ENCODE results near the gene ATXN7. TPM values are rescaled to one million over a fixed set of nuclear protein-coding genes. Genes with fewer than 3 reads are reported as not detected.

The ATXN7 gene, protein sequence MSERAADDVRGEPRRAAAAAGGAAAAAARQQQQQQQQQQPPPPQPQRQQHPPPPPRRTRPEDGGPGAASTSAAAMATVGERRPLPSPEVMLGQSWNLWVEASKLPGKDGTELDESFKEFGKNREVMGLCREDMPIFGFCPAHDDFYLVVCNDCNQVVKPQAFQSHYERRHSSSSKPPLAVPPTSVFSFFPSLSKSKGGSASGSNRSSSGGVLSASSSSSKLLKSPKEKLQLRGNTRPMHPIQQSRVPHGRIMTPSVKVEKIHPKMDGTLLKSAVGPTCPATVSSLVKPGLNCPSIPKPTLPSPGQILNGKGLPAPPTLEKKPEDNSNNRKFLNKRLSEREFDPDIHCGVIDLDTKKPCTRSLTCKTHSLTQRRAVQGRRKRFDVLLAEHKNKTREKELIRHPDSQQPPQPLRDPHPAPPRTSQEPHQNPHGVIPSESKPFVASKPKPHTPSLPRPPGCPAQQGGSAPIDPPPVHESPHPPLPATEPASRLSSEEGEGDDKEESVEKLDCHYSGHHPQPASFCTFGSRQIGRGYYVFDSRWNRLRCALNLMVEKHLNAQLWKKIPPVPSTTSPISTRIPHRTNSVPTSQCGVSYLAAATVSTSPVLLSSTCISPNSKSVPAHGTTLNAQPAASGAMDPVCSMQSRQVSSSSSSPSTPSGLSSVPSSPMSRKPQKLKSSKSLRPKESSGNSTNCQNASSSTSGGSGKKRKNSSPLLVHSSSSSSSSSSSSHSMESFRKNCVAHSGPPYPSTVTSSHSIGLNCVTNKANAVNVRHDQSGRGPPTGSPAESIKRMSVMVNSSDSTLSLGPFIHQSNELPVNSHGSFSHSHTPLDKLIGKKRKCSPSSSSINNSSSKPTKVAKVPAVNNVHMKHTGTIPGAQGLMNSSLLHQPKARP
- total RNA-seq, result 10 to 100 TPM; 21.0 to 23.2 TPM

DNA sequence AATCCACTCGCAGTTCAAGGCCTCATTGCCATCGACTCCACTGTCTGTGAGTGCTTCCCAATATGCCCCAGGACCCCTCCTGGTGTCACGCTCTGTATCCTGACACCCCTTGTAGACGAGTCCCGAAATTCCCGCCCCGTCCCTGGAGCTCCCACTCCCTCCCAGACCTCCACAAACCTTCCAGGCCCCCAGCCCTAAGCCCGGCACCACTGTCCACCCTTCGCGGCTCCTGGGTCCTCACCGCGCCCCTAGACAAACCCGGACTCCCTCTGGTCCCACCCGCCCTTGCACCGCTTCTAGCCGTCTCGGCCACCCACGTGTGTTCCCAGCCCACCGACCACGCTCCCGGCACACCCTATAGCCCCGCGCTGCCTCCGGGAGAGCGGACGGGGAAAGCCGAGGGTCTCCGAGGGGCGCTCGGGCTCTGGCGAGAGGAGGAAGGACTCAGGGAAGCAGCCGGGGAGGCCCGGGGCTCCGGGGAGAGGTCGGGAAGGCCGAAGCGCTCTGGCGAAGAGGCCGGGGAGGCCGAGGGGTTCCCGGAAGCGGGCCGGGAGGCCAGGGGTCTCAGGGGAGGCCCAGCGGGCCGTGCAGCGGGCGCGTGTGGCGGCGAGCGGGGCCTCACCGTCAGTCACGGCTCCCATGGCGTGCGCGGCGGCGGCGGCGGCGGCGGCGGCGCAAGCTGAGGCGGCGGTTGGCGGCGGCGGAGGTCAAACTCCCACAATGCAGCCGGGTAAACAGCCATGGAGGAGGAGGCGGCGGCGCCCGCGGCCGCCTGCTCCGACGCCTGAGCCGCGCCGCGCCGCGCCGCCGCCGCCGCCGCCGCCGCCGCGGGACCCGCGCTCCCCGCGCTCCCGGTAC, at the start of gene ATXN7, which contains the start of gene THOC7:
TSS of gene ATXN7 (plus strand) at position 718 of the 858 bp plus-strand sequence. CDS start 48,732 bp downstream, outside the sequence.
TSS of gene THOC7 (minus strand) at position 656 of the 858 bp plus-strand sequence. CDS start at position 641, 15 bp downstream.
- CTCF ChIA-PET, result interaction anchor here (0.6 to 1.5 kb wide), 2 partner anchors 47 to 99 kb away, joined by 4 to 5 read pairs; no protein-coding TSS in a partner anchor
- POLR2A ChIA-PET, result interaction anchor here (0.6 to 1.4 kb wide), 2 partner anchors 48 to 603 kb away, joined by 3 to 4 read pairs; partner anchors contain the start of gene SCAANT1

DNA sequence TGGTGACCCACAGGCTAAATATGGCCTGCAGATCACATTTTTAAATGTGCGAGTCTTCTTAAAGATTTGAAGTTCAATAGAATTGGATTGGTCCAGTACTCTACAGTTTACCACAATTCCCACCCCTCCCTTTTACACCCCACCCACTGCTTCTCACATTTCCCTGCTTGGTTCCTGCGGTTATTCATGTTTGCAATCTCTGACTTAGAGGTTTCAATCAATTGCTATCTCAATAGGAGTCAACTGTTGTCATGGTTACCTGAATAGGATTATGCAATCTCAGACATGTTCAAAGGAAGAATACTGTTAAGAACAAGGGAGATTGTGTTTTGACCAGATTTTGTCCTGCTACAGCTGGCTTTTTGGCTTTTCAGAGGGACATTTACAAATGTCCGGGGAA, 49.4 kb upstream of the ATXN7 start:
- POLR2A ChIA-PET, result no interaction called here
- CTCF ChIA-PET, result no interaction called here

DNA sequence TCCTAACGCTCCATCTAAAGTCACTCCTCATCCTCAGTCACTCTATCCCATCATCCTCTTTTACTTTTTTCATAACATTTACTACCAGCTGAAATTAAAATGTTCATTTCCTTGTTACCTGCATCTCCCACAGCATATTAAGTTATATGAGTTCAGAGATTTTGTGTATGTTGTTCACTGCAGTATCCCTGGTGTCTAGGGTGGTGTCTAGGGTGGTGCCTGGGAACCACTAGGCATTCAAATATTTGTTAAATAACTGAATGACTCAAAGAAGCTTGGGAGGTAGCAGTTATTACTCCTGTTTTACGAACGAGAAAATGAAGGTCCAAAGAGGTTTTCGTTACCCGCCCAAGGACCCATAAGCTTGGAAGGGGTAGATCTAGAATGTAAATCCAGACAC, 46.4 kb upstream of the ATXN7 start:
- ChIA-PET POLR2A (no interaction called here), CTCF (interaction anchor here (0.7 to 0.8 kb wide), 2 partner anchors 15 to 467 kb away, joined by 3 read pairs; no protein-coding TSS in a partner anchor)

DNA sequence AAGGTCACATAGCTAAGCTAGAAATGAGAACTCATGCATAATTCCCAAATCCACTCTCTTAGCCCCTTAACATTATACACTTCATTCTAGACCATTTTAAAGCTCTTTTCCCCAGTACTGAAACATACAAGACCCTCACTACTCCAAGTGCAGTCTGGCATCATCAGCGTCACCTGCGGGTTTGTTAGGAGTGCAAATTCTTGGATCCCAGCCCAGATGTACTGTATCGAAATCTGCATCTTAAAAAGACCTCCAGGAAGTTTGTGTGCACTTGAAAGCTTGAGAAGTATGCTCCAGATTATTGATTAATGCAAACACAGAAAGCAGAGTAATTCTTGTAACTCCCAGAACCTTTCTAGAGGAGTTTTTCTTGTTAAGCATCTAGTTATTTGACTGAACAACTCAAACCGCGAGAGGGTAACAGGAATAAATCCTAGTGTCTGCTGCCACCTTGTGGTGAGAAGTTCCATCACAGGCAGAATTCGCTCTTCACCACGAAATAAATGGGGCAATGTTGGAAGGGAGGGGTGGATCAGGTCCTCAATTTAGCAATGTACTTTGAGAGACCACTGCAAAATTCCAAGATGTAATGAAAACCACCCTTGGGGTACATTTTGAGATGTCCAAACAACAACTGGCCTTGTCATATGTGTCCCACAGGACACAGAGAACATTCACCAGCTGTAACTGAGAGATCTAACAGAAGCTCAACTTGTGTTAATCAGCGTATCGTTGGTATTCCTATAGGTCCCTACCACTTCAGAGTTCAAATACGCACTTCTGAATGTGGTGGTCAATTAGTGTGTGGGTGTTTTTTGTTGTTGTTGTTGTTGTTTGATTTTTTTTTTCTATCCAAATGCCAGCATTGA, 45.2 kb upstream of the ATXN7 start:
- POLR2A ChIA-PET, result no interaction called here
- CTCF ChIA-PET, result interaction anchor here (0.6 to 1.5 kb wide), 5 partner anchors 14 to 468 kb away, joined by 3 to 4 read pairs (median 3); no protein-coding TSS in a partner anchor

DNA sequence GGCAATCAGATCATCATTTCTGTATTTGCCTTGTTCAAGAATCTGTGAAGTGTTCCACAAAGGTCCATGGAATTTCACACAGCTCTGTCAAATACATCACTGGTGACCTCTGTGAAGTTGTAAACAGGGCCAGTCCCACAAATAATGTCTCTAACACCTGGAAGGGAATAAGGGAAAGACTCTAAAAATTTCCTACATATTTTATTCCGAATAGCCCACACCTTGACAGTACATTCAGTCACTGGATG, 44.6 kb upstream of the ATXN7 start, which contains the start of gene C3orf49:
TSS of gene C3orf49 (plus strand) at position 149 of the 248 bp plus-strand sequence. CDS start 173 bp downstream, outside the sequence.
- CTCF ChIA-PET, result interaction anchor here (0.8 to 1.5 kb wide), 3 partner anchors 14 to 462 kb away, joined by 3 to 4 read pairs (median 4); no protein-coding TSS in a partner anchor
- POLR2A ChIA-PET, result no interaction called here

DNA sequence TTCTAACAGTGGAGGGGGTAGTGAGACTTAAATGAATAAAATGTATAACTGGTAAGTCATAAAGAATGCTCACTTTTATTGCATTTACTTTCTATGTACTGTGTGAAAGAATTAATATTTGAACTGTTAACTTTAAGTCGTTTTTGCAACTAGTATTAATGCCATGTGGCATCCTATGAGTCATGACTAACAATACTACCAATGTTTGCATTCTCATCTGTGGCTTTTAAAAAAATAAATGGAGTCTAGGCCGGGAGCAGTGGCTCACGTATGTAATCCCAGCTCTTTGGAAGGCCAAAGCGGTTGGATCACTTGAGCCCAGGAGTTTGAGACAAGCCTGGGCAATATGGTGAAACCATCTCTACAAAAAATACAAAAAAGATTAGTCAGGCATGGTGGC, 39.4 kb upstream of the ATXN7 start:
- POLR2A ChIA-PET, result no interaction called here
- CTCF ChIA-PET, result no interaction called here

DNA sequence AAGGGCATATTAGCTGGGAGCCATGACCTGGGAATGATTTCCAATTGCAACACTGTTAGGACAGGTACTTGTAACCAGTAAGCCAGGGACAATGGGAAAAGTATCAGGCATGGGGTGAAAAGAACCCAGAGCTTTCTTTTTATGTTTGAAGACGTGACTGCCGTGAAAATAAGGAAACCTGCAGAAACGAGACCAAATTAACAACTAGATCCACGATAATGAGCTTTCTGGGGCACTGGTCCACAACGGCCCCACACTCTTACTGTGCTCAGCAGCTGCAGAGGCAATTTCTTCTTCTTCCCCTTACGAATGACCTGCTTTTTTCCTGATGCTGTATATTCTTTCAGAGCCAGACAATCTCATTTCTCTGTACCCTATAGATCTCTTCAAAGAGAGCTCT, 33.1 kb upstream of the ATXN7 start:
- ChIA-PET POLR2A (no interaction called here), CTCF (no interaction called here)

DNA sequence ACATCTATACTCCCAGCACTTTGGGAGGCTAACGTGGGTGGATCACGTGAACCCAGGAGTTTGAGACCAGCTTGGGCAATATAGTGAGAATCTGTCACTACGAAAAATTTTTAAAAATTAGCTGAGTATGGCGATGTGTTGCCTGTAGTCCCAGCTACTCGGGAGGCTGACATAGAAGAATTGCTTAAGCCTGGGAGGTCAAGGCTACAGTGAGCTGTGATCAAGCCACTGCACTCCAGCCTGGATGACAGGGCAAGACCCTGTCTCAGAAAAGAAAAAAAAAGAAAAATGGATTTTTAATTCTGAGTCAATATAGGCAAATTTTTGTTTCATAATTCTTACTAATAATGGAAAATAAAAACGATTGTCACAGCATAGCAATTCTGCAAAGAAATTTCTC, 31.3 kb upstream of the ATXN7 start:
- ChIA-PET POLR2A (no interaction called here), CTCF (interaction anchor here (0.6 kb wide), 2 partner anchors 16 to 97 kb away, joined by 3 read pairs; no protein-coding TSS in a partner anchor)

DNA sequence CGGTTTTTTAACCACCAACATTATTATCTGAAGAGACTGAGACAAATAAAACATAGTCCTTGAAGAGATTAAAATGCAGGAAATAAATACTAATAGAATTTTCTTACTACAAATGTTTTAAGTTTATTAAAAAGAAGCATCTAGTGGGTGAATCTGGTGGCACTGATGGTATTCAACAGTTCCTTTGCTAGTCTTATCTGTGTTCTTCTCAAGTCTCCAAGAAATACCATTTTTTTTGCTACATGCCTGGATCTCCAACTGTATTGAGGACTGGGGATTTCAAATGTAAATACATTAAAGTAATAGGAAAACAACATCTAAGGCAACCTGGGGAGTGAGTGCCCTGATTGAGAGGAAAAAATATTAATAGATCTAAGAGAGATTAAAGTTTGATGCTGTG, 22.0 kb upstream of the ATXN7 start:
- CTCF ChIA-PET, result no interaction called here
- POLR2A ChIA-PET, result no interaction called here

DNA sequence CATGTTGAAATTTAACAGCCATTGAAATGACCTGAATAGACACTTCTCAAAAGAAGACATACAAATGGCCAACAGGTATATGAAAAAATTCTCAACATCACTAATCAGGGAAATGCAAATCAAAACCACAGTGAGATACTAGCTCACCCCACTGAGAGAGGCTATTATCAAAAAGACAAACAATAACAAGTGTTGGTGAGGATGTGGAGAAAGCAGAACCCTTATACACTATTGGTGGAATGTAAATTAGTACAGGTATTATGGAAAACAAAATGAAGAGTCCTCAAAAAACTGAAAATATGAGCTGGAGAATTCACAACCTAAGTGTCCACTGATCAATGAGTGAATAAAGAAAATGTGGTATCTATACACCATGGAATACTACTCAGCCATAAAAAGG, 21.5 kb upstream of the ATXN7 start:
- ChIA-PET POLR2A (no interaction called here), CTCF (no interaction called here)

DNA sequence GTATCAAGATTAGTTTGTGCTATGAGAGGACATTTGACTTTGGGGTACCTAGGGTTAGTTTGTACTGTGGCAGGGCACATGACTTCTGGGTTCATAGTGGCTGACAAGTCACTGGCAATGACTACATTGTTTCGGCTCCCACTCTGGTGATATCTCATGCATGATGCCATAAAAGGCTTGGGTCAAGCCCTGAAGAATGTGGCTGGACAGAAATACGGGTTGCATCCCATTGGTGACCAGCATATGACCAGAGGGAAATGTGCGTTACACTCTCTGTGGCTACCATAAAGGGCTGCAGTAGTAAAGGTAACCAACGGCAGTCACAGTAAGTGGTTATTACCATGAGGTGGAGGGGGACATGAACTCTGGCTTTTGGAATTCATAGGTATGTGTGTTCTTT, 18.5 kb upstream of the ATXN7 start:
- ChIA-PET POLR2A (interaction anchor here (0.6 kb wide), 1 partner anchor 133 kb away, joined by 3 read pairs; no protein-coding TSS in a partner anchor), CTCF (no interaction called here)

DNA sequence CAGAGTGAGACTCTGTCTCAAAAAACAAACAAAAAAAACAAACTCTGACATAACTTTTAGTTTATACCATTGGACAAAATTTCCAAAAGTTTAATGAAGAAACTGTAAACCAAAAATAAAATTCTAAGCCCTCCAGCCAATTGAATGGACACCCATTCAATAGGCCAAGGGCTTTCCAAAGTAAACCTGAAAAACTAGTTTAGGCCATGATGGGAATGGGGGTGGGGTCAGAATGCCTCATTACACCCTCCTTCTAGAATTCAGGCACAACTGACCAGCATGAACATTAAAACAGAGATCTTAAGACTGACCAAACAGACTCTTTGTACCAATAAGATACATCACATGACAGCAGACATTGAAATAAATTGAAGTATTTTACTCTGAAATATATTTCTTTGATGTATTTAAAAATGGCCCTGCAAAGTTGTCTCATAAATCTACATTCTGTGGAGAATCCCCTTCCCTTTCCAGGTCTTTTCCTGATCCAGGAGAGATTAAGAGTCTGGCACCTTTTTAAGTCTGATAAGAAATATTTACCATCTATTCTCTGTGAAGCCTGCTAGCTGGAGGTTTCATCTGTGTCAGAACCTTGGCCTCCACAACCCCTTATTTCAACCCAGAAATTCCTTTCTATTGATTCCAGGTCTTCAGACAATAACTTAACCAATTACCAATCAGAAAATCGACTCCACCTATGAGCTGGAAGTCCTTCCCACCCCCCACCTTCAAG, 15.8 kb upstream of the ATXN7 start:
- CTCF ChIA-PET, result interaction anchor here (0.6 kb wide), 1 partner anchor 244 kb away, joined by 3 read pairs; no protein-coding TSS in a partner anchor
- POLR2A ChIA-PET, result no interaction called here

DNA sequence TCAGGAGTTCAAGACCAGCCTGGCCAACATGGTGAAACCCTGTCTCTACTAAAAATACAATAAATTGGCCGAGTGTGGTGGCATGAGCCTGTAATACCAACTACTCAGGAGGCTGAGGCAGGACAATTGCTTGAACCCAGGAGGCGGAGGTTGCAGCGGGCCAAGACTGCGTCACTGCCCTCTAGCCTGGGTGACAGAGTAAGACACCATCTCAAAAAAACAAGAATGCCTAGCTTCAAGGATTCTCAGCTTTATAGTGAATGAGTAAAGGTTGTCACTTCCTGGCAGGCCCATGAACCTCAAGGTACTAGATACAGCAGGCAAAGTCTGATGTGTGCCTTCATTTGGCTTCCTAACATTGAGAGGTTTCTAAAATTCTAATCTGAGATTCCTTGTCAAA, 14.5 kb upstream of the ATXN7 start:
- CTCF ChIA-PET, result no interaction called here
- POLR2A ChIA-PET, result no interaction called here

DNA sequence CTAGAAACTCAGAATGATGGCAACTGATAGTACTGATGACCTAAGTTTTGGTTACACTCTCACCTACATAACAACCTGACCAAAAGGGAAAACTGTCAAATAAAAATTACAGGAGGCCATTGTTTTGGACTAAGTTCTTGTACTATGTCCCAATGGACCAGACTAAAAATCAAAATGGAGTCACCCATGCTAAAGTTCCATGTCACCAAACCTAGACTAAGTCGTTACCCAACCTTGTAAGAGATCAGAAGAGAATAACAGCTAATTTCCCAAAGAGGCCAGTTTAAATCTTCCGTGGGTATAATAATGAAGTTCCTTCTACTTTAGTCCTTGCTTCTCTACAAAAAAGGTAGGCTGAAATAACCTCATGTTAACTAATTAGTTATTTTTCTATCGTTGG, 12.4 kb upstream of the ATXN7 start:
- POLR2A ChIA-PET, result no interaction called here
- CTCF ChIA-PET, result no interaction called here

DNA sequence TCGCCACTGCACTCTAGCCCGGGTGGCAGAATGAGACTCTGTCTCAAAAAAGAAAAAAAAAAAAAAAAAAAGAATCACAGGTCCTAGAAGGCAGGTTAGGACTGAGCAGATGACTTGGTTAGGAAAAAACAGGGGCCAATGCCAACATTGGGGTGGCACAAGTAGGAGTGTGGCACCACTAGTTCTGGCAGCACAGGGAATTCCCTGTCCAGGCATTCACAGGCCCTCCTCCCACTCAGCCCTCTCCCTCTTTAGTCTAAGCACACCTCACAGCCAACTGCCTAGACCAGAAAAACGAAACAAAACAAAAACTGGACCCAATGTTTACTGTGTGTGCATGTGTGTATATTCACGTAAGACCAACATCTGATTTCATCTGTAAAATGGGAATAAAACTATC, 10.6 kb upstream of the ATXN7 start:
- POLR2A ChIA-PET, result no interaction called here
- CTCF ChIA-PET, result no interaction called here

DNA sequence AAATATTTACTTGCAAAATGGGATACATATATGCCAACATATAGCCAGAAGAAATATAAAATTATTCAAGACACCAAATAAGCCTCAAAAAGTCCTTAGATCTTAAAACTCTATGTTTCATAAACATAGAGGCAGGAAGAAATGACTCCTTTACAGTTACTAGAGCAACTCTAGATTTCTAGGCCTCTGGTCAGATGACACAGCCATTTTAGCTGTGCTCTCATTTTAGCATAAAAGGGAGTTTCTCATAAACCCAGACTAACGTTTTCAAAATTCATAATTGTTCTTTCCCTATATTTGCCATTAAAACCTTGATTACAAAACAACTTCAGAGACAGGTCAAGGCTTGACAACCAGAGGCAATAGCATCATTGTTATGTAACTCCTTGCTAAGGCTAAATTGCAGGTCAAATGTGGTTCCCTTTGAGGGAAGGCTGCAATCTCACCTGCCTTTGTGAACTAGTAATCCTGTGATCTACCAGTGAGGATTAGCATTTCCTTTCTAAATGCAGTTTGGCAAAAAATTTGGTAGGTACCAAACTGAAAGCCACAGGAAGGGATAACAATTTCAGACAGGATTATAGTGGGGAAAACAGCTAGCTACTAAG, 8.2 kb upstream of the ATXN7 start:
- POLR2A ChIA-PET, result no interaction called here
- CTCF ChIA-PET, result no interaction called here

DNA sequence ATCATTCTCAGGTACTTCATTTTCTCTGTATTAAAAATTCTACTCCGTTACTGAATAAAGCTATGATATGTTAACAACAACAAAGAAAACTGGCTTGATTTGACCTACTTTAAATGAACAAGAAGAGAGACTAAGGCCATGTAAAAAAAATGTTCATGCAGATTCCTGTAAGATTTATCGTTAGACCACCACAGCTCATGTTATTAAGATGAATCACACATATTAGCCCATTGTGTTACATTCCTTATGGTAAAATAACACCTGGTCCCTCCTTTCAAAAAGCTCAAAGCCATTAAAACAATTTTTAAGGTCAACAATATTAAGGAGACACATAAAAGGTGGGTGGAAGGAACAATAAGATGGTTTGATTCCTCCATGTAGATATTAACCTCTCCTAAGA, 6.4 kb upstream of the ATXN7 start:
- POLR2A ChIA-PET, result no interaction called here
- CTCF ChIA-PET, result interaction anchor here (0.8 kb wide), 1 partner anchor 137 kb away, joined by 3 read pairs; no protein-coding TSS in a partner anchor

DNA sequence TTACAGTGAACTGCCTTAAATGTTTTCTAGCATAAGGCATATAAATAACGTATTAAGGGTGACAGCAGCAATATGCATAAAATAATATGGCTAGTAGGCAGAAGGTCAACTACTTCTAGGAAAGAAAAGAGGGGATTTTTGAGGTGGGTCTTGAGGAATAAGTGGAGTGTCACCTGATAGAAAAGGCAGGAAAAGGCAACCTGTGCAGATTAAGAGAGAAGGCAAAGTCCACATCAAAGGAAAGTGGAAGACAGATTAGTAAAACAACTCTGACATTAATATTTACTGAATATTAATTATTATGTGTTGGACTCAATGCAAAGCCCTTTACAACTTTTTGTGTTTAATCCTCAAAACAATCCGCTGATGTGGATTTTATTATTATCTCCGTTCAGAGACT, 2.9 kb upstream of the ATXN7 start:
- CTCF ChIA-PET, result no interaction called here
- POLR2A ChIA-PET, result no interaction called here

Data from activated CD8-positive, alpha-beta memory T cell treated with anti-CD3 and anti-CD28 coated beads for 36 hours (primary cell).